Neutrophil (primary cell): Measurements from ENCODE around the gene IFT43.

Experiments
- H3K27ac ChIP-seq: fragments of 200-600 bp; sonication (generic); 2 replicates; pipeline ENCODE4 v1.5.1; 2016; ENCODE audit warnings: mild to moderate bottlenecking, moderate library complexity
- H3K27me3 ChIP-seq: fragments of 200-600 bp; sonication (generic); 2 replicates; pipeline ENCODE4 v1.6.0; 2016; ENCODE audit warnings: mild to moderate bottlenecking
- H3K36me3 ChIP-seq: fragments of 200-600 bp; sonication (generic); 2 replicates; pipeline ENCODE4 v1.5.1; 2017
- H3K4me1 ChIP-seq, 2 experiments: fragments of 200-600 bp in 1 of 2; sonication (generic) in 1 of 2; 1 replicate in 1 of 2; 2 replicates in 1 of 2; pipeline versions ENCODE4 v1.5.1 to v1.6.1; 2013 to 2016; ENCODE audit warnings: low read depth in 1 of 2, low read length in 1 of 2, mild to moderate bottlenecking in 1 of 2, moderate library complexity in 1 of 2; ENCODE audit not compliant: control insufficient read depth in 1 of 2, insufficient read depth in 1 of 2
- H3K4me3 ChIP-seq, 2 experiments: fragments of 200-600 bp in 1 of 2; sonication (generic) in 1 of 2; 1 replicate in 1 of 2; 2 replicates in 1 of 2; pipeline ENCODE4 v1.5.1; 2013 to 2016; ENCODE audit warnings: low read depth in 1 of 2, low read length in 1 of 2, mild to moderate bottlenecking in 1 of 2, moderate library complexity in 1 of 2
- H3K9me3 ChIP-seq: fragments of 200-600 bp; sonication (generic); 2 replicates; pipeline ENCODE4 v1.5.1; 2016
- TF ChIP-seq, protein P1 (sequence below): fragments of 200-600 bp; sonication (generic); IDR thresholded peaks from 2 replicates; pipeline ENCODE4 v1.5.1; 2016; ENCODE audit warnings: antibody characterized with exemption

The IFT43 gene

GRCh38 chr14:76080025-76080424 lies 94.5 kb downstream of the IFT43 start:
- Histone ChIP-seq H3K36me3 (no peaks in the 10 kb centered on the region), H3K27me3 (no peaks in the 10 kb centered on the region), H3K4me3 (no peak overlapping the region), H3K27ac (no peak overlapping the region), H3K9me3 (no peaks in the 10 kb centered on the region), H3K4me1 (no peaks in the 10 kb centered on the region)
- TF ChIP-seq, protein P1, sequence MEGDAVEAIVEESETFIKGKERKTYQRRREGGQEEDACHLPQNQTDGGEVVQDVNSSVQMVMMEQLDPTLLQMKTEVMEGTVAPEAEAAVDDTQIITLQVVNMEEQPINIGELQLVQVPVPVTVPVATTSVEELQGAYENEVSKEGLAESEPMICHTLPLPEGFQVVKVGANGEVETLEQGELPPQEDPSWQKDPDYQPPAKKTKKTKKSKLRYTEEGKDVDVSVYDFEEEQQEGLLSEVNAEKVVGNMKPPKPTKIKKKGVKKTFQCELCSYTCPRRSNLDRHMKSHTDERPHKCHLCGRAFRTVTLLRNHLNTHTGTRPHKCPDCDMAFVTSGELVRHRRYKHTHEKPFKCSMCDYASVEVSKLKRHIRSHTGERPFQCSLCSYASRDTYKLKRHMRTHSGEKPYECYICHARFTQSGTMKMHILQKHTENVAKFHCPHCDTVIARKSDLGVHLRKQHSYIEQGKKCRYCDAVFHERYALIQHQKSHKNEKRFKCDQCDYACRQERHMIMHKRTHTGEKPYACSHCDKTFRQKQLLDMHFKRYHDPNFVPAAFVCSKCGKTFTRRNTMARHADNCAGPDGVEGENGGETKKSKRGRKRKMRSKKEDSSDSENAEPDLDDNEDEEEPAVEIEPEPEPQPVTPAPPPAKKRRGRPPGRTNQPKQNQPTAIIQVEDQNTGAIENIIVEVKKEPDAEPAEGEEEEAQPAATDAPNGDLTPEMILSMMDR = no peak

DNA sequence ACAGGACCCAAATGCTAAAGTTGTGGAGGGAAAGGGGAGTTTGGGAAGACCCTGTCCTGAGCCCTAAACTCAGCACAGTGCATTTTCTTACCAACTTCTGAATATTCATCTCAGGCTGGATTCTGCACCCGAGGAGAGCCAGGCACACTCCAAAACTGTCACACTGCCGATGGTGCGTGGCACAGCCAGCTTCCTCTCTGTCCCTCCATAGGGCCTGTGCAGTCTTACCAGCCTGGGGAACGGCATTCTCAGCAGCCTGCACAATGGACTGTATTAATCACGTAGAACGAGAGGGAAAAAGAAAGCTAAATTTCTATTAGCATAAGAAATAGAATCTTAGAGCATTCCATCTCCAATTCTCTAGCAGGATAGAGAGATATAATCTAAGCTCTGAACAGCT lies 94.9 kb downstream of the IFT43 start:
- H3K9me3 ChIP-seq = no peaks in the 10 kb centered on the region
- no peaks in the 10 kb centered on the region for H3K36me3 ChIP-seq
- H3K27me3 ChIP-seq = no peaks in the 10 kb centered on the region
- no peaks in the 10 kb centered on the region for H3K4me1 ChIP-seq
- TF ChIP-seq, protein P1 = no peak
- H3K27ac ChIP-seq = no peak overlapping the region
- H3K4me3 ChIP-seq = no peak overlapping the region

GRCh38 chr14:76081642-76082041 lies 96.1 kb downstream of the IFT43 start:
- Histone ChIP-seq H3K9me3 (no peaks in the 10 kb centered on the region), H3K27ac (no peak overlapping the region), H3K27me3 (no peaks in the 10 kb centered on the region), H3K36me3 (no peaks in the 10 kb centered on the region), H3K4me1 (no peaks in the 10 kb centered on the region), H3K4me3 (no peak overlapping the region)
- TF ChIP-seq, protein P1 = no peak

GRCh38 chr14:76083796-76084765 lies 98.5 kb downstream of the IFT43 start:
- Histone ChIP-seq H3K36me3 (no peaks in the 10 kb centered on the region), H3K27ac (no peak overlapping the region), H3K4me1 (no peaks in the 10 kb centered on the region), H3K9me3 (no peaks in the 10 kb centered on the region), H3K27me3 (no peaks in the 10 kb centered on the region), H3K4me3 (no peak overlapping the region)
- TF ChIP-seq, protein P1 = no peak

- H3K36me3 ChIP-seq = no peaks in the 10 kb centered on the region
- H3K9me3 ChIP-seq = no peaks in the 10 kb centered on the region
- H3K27me3 ChIP-seq = no peaks in the 10 kb centered on the region
- H3K4me1 ChIP-seq = no peaks in the 10 kb centered on the region
- H3K4me3 ChIP-seq = no peak overlapping the region
- TF ChIP-seq, protein P1 = no peak
- H3K27ac ChIP-seq = no peak overlapping the region
These were observed 99.8 kb downstream of the IFT43 start for GRCh38 chr14:76085358-76085757.
